K562 (cell line): ENCODE results near the gene TMEM141. TPM values are rescaled to one million over a fixed set of nuclear protein-coding genes. Genes with fewer than 3 reads are reported as not detected.
A peak's percentile ranks its signal among the peaks of the same experiment; 100 is the strongest.
"Not testable (repeated sequence)": the region's sequence is repeated elsewhere in the genome, so short reads cannot be mapped to it uniquely, and the experiment has no call there.

Source experiments
- ATAC-seq: fragments of 200-7000 bp; cut with Tn5 transposase; 3 replicates; pipeline ENCODE4 v1.9.1; 2020; ENCODE audit warnings: moderate library complexity
- BruUV-seq: library from RNA; stranded (reverse); fragments of 400-500 nt; replicated peaks from 2 replicates; lab custom pipeline; 2021; lab: Mats Ljungman, UMichigan
- CTCF ChIA-PET: fragments of 300-600 bp; formaldehyde crosslinking; extraction: SDS; loops from one replicate; lab custom pipeline; 2021; ENCODE audit warnings: low intra/inter-chr PET ratio; lab: Yijun Ruan, JAX
- POLR2A ChIA-PET: fragments of 300-600, 350-650 bp; sonication (Branson Sonifier 250); formaldehyde crosslinking; extraction: SDS; loops from one replicate; lab custom pipeline; 2021; ENCODE audit warnings: antibody characterized with exemption, inconsistent platforms; lab: Yijun Ruan, JAX
- DNase-seq, 4 experiments: peaks; one replicate each; pipeline versions ENCODE4 v3.0.0 to v3.0.0-alpha.2; 2011 to 2018; ENCODE audit warnings: low spot score in 3 of 4, mixed read lengths in 3 of 4; ENCODE audit errors: extremely low read depth in 1 of 4
- FAIRE-seq: peaks from 2 replicates; lab custom pipeline; 2011; peaks lifted over from hg19 to GRCh38; lab: Jason Lieb, UNC
- H2AFZ ChIP-seq: 2 replicates; pipeline ENCODE4 v1.6.0; 2011; ENCODE audit warnings: low read depth, low read length, control low read depth, inconsistent platforms
- H3K27ac ChIP-seq: fragments of 200-600 bp; 3 replicates; pipeline ENCODE4 v1.8.0; 2011; ENCODE audit warnings: low read depth, mild to moderate bottlenecking, control low read depth, inconsistent platforms, low read length, moderate library complexity, mixed read lengths; ENCODE audit errors: extremely low read depth
- H3K27me3 ChIP-seq, 2 experiments: fragments of 300-600 bp in 1 of 2; 2 replicates in 1 of 2; 3 replicates in 1 of 2; pipeline versions ENCODE4 v1.6.0 to v1.8.0; 2011; ENCODE audit warnings: inconsistent platforms in 2 of 2, low read length in 2 of 2, mild to moderate bottlenecking in 1 of 2, mixed read lengths in 1 of 2, moderate library complexity in 1 of 2; ENCODE audit not compliant: control insufficient read depth in 2 of 2, insufficient read depth in 2 of 2
- H3K36me3 ChIP-seq: fragments of 300-600 bp; 3 replicates; pipeline ENCODE4 v1.8.0; 2011; ENCODE audit warnings: mild to moderate bottlenecking, low read length, inconsistent platforms; ENCODE audit not compliant: control insufficient read depth, insufficient read depth
- H3K4me1 ChIP-seq, 2 experiments: fragments of 200-600 bp in 1 of 2; replicated peaks in 1 of 2; 2 replicates in 1 of 2; 3 replicates in 1 of 2; pipeline versions ENCODE4 v1.5.1 to v1.8.0; 2011; ENCODE audit warnings: inconsistent platforms in 2 of 2, low read length in 2 of 2, mild to moderate bottlenecking in 1 of 2, mixed read lengths in 1 of 2, moderate library complexity in 1 of 2; ENCODE audit not compliant: control insufficient read depth in 2 of 2, insufficient read depth in 2 of 2
- H3K4me2 ChIP-seq: 2 replicates; pipeline ENCODE4 v1.6.1; 2011; ENCODE audit warnings: low read length, control low read depth, inconsistent platforms, mixed read lengths; ENCODE audit not compliant: insufficient read depth
- H3K4me3 ChIP-seq: fragments of 200-600 bp; sonication (generic), shearing (Covaris generic); 2 replicates; pipeline ENCODE4 v1.5.1; 2016; ENCODE audit warnings: control low read depth, inconsistent platforms
- H3K79me2 ChIP-seq: fragments of 200-600 bp; 3 replicates; pipeline ENCODE4 v1.8.0; 2011; ENCODE audit warnings: low read length, inconsistent platforms; ENCODE audit not compliant: control insufficient read depth, insufficient read depth
- H3K9ac ChIP-seq, 2 experiments: 2 replicates each; pipeline versions ENCODE4 v1.6.0 to v1.6.1; 2011; ENCODE audit warnings: low read depth in 2 of 2, low read length in 2 of 2, control low read depth in 1 of 2, inconsistent platforms in 1 of 2, mild to moderate bottlenecking in 1 of 2, mixed read lengths in 1 of 2; ENCODE audit not compliant: insufficient read depth in 1 of 2
- H3K9me1 ChIP-seq: one replicate; pipeline ENCODE4 v1.6.0; 2011; ENCODE audit warnings: inconsistent platforms, mild to moderate bottlenecking, low read length, moderate library complexity; ENCODE audit not compliant: control insufficient read depth, insufficient read depth
- H3K9me3 ChIP-seq: replicated peaks from 2 replicates; pipeline ENCODE4 v1.5.1; 2011; ENCODE audit warnings: low read depth, low read length, inconsistent platforms; ENCODE audit not compliant: control insufficient read depth, insufficient read depth
- H4K20me1 ChIP-seq: replicated peaks from 2 replicates; pipeline ENCODE4 v1.6.1; 2011; ENCODE audit warnings: low read length, inconsistent platforms, mixed read lengths; ENCODE audit not compliant: control insufficient read depth, insufficient read depth
- BCOR ChIP-seq: fragments of 450-650 bp; IDR thresholded peaks from 2 replicates; pipeline ENCODE4 v1.6.1; 2016
- CBX1 ChIP-seq: sonication (generic); IDR thresholded peaks from 2 replicates; pipeline ENCODE4 v1.6.1; 2016; ENCODE audit warnings: antibody characterized with exemption, low read depth, mild to moderate bottlenecking
- CBX3 ChIP-seq, 2 experiments: IDR thresholded peaks; 1 replicate in 1 of 2; 2 replicates in 1 of 2; pipeline ENCODE4 v1.6.1; 2012; ENCODE audit warnings: inconsistent platforms in 2 of 2, low read length in 2 of 2, borderline replicate concordance in 1 of 2, control low read depth in 1 of 2
- CBX5 ChIP-seq: IDR thresholded peaks from 2 replicates; pipeline ENCODE4 v1.6.1; 2014; ENCODE audit warnings: low read depth, borderline replicate concordance
- FIP1L1 ChIP-seq: fragments of 200-400 bp; formaldehyde crosslinking; IDR thresholded peaks from 2 replicates; pipeline ENCODE4 v1.6.1; 2018; ENCODE audit warnings: mild to moderate bottlenecking, low read depth, low read length; ENCODE audit not compliant: poor library complexity, severe bottlenecking
- HMG20B ChIP-seq: fragments of 250-450 bp; sonication (Bioruptor Pico); IDR thresholded peaks from 2 replicates; pipeline ENCODE4 v1.5.0; 2021; ENCODE audit warnings: mild to moderate bottlenecking
- KDM1A ChIP-seq, 2 experiments: fragments of 450-650 bp; IDR thresholded peaks; 2 replicates each; pipeline ENCODE4 v1.6.1; 2016; ENCODE audit warnings: mild to moderate bottlenecking in 2 of 2
- MAX ChIP-seq: sonication (generic); formaldehyde crosslinking; IDR thresholded peaks from 2 replicates; pipeline ENCODE4 v1.9.0; 2022; ENCODE audit warnings: mild to moderate bottlenecking, missing genetic modification reagents
- NRF1 ChIP-seq, 2 experiments: fragments of 450-650 bp; IDR thresholded peaks in 1 of 2; conservative IDR thresholded peaks in 1 of 2; 2 replicates each; pipeline ENCODE4 v1.6.1; 2014; ENCODE audit warnings: mild to moderate bottlenecking in 2 of 2
- POLR2A ChIP-seq: fragments of 450-650 bp; conservative IDR thresholded peaks from 2 replicates; pipeline ENCODE4 v1.6.1; 2016
- PRPF4 ChIP-seq: fragments of 200-400 bp; formaldehyde crosslinking; IDR thresholded peaks from one replicate; pipeline ENCODE4 v1.6.1; 2017; ENCODE audit warnings: low read length, low read depth, mild to moderate bottlenecking; ENCODE audit not compliant: insufficient read depth, poor library complexity, severe bottlenecking
- PTBP1 ChIP-seq: fragments of 200-400 bp; formaldehyde crosslinking; IDR thresholded peaks from 2 replicates; pipeline ENCODE4 v1.6.1; 2017; ENCODE audit warnings: low read depth, low read length
- RBM34 ChIP-seq: fragments of 200-400 bp; formaldehyde crosslinking; IDR thresholded peaks from 2 replicates; pipeline ENCODE4 v1.6.1; 2018; ENCODE audit warnings: low read length, borderline replicate concordance; ENCODE audit not compliant: insufficient read depth
- RCOR1 ChIP-seq, 2 experiments: IDR thresholded peaks; 2 replicates each; pipeline ENCODE4 v1.6.1; 2012; ENCODE audit warnings: low read depth in 2 of 2, low read length in 2 of 2, borderline replicate concordance in 1 of 2, improper control_type of control experiment in 1 of 2
- SMARCE1 ChIP-seq: fragments of 450-650 bp; IDR thresholded peaks from 2 replicates; pipeline ENCODE4 v1.7.1; 2016; ENCODE audit warnings: mild to moderate bottlenecking
- ZBTB33 ChIP-seq: sonication (generic); formaldehyde crosslinking; IDR thresholded peaks from 2 replicates; pipeline ENCODE4 v1.8.1; 2023; ENCODE audit warnings: mild to moderate bottlenecking, missing genetic modification reagents
- ZBTB7A ChIP-seq: IDR thresholded peaks from 2 replicates; pipeline ENCODE4 v1.6.1; 2011; ENCODE audit warnings: low read depth, mild to moderate bottlenecking, low read length, moderate library complexity, borderline replicate concordance; ENCODE audit not compliant: control insufficient read depth
- ZBTB8A ChIP-seq: fragments of 450-650 bp; IDR thresholded peaks from 2 replicates; pipeline ENCODE4 v1.6.1; 2018; ENCODE audit warnings: mild to moderate bottlenecking, moderate library complexity; ENCODE audit not compliant: partially characterized antibody
- ZNF175 ChIP-seq: fragments of 200-800 bp; sonication (Bioruptor generic); IDR thresholded peaks from 2 replicates; pipeline ENCODE4 v1.6.1; 2016; ENCODE audit warnings: low read depth, mild to moderate bottlenecking, missing genetic modification characterization, missing compliant biosample characterization
- WGBS: fragments of 100-300 bp; shearing (Covaris generic); methylation state at CpG from one replicate; pipeline ENCODE4 v1.1.6; 2016; ENCODE audit warnings: low coverage, mixed read lengths; ENCODE audit not compliant: insufficient coverage; ENCODE audit errors: missing lambda C conversion rate; 5-methylcytosine and 5-hydroxymethylcytosine counted together
- in situ Hi-C: fragments of 300-500 bp; cut with MboI; formaldehyde crosslinking; loops from 4 replicates; pipeline ENCODE4 v1.15.0; 2018; ENCODE audit warnings: inconsistent platforms, mixed read lengths
- intact Hi-C: fragments of 100-400 bp; cut with micrococcal nuclease; formaldehyde crosslinking; loops from 2 replicates; pipeline ENCODE4 v1.14.2; 2022
- polyA plus RNA-seq, 8 experiments: library from polyadenylated mRNA; depleted of rRNA in 4 of 8; stranded (reverse) in 5 of 8; unstranded in 3 of 8; fragments of >200 nt; fragmentation: Nextera tagmentation in 2 of 8; fragmentation: Illumina TruSeq in 1 of 8; extraction: Ambion mirVana in 2 of 8; extraction: Trizol in 1 of 8; gene quantifications; 2 replicates each; pipeline versions ENCODE4 v1.2.1 to v1.2.3, GENCODE V29; 2011 to 2014; ENCODE audit warnings: inconsistent platforms in 1 of 8, missing spikeins in 1 of 8
- total RNA-seq, 7 experiments: library from RNA; depleted of rRNA in 6 of 7; stranded (reverse); fragments of >200 nt in 6 of 7; fragmentation: Illumina TruSeq in 2 of 7; extraction: Trizol in 2 of 7; gene quantifications; 2 replicates each; pipeline versions ENCODE4 v1.2.1 to v1.2.3, GENCODE V29; 2011 to 2021; ENCODE audit warnings: low replicate concordance in 1 of 7

The TMEM141 gene
- total and polyA plus RNA-seq, 9 of the 15 experiments (the other 6 are each of a cell fraction or from before 2014, with no cell fraction given), result 21.5 to 123 (median 74.8) TPM

DNA sequence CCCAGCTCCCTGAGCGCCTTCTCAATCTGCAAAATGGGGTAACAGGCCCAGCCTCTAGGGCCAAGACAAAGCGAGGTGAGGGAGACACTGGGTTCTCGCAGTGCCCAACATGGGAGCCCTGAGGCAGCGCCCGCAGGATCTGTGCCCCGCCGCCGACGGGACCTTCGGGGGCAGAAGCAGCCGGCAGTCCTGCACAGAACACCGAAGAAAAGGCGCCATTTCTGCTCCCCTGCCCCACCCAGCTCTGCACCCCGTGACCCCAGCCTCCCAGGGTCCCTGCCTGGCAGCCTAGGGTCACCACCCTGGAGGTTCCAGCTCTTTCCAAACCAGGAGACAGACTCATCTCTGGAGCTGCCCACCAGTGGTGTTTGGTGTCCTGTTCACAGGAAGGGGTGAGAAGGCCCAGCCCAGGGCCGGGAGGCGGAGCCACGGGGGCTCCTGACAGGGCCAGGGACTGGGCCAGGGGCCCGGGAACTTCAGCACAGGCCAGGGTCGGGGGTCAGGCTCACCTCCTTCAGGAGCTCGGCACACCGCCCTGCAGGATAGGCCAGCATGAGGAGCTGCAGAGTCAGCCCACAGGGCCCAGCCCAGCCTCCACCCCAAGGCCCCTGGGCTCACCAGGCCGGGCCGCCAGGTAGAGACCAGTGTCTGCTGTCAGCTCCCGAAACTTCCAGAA lies 36.4 kb upstream of the TMEM141 start (continued):
- TF ChIP-seq ZBTB8A (no peak), HMG20B (CRISPR knock-in tag) (no peak), PRPF4 (no peak), FIP1L1 (no peak), POLR2A (no peak), NRF1 (conservative IDR thresholded peaks at IDR 0.05 in 1 of 2, IDR thresholded peaks at IDR 0.05 in 1 of 2) (no peak), RBM34 (no peak), ZNF175 (CRISPR knock-in tag) (no peak), SMARCE1 (no peak)

DNA sequence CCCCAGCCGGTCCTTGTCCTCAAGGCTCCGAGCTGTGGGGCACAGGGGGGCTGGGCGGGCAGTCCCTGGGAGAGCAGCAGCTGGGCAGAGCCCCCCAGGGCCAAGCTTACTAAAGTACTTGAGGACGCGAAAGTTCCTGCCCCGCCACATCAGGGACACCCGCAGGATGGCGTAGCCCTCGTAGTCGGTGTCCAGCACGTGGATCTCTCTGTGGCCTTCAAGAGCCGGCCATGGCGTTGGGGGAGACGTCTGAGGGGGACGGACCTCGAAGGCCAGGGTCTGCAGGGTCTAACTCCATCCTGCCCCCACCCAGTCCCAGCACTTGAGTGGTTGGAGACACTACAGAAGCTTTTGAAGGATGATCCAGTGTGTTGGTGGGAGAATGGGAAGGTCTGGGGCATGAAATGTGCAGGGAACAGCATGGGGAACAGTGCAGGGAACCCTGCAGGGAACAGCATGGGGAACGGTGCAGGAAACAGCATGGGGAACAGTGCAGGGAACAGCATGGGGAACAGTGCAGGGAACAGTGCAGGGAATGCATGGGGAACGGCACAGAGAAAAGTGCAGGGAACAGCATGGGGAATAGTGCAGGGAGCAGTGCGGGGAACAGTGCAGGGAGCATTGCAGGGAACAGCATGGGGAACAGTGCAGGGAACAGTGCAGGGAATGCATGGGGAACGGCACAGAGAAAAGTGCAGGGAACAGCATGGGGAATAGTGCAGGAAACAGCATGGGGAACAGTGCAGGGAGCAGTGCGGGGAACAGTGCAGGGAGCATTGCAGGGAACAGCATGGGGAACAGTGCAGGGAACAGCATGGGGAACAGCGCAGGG lies 35.6 kb upstream of the TMEM141 start:
- peaks cover 0 to 53% of the 10 kb centered on the region in 2 experiments; a peak in 3 of 5 replicates for H3K4me1 ChIP-seq
- H4K20me1 ChIP-seq, intact Hi-C loops, H3K27ac ChIP-seq, H3K36me3 ChIP-seq, H3K4me2 ChIP-seq, H3K4me3 ChIP-seq, ATAC-seq, in situ Hi-C loops, BruUV-seq, DNase-seq, CTCF ChIA-PET, H3K9me1 ChIP-seq, H3K79me2 ChIP-seq, H3K27me3 ChIP-seq, H2AFZ ChIP-seq, H3K9ac ChIP-seq: not testable (repeated sequence)
- FAIRE-seq, result peak; percentile 6
- WGBS, result 72% methylated on average over 22 of the region's 22 CpGs
- H3K9me3 ChIP-seq, result peaks cover 13% of the 10 kb centered on the region
- POLR2A ChIA-PET, result interaction anchor here (0.6 kb wide), 1 partner anchor 32 kb away, joined by 4 read pairs; no protein-coding TSS in a partner anchor
- TF ChIP-seq CBX1 (peak; percentile 21; the same call in 1 of the 2 replicates), KDM1A (IDR thresholded peaks at IDR 0.05) (peak; percentile 60 to 80; a peak in 2 of 4 replicates), PTBP1 (peak; percentile 91), ZBTB33 (CRISPR knock-in tag) (peak; percentile 75), RCOR1 (IDR thresholded peaks at IDR 0.05; ENCODE audit: borderline replicate concordance in 1 of 2, low read depth in 2 of 2, low read length in 2 of 2) (peak; percentile 40 to 62; a peak in 2 of 4 replicates), BCOR (peak; percentile 52), CBX5 (0 out of 2 replicates have a peak, but pooled peaks have one; percentile 16), ZBTB7A (0 out of 2 replicates have a peak, but pooled peaks have one; percentile 28), CBX3 (IDR thresholded peaks at IDR 0.05; ENCODE audit: borderline replicate concordance in 1 of 2, low read length in 2 of 2) (peak in 1 of 2 experiments; percentile 91; a peak in 2 of 3 replicates), MAX (CRISPR knock-in tag) (peak; percentile 40; the same call in 1 of the 2 replicates)
